ENCODE results near the gene MBOAT1. TPM values are rescaled to one million over a fixed set of nuclear protein-coding genes. Genes with fewer than 3 reads are reported as not detected.

Gene MBOAT1
- total RNA-seq, 2 experiments from 2014 or later, result not detected

GRCh38 chr6:20235041-20235440 is 22.8 kb upstream of the MBOAT1 start:
- Histone ChIP-seq H2AFZ (ENCODE audit: low read length) (no peak overlapping the region), H3K79me2 (ENCODE audit: insufficient read depth, low read depth, low read length) (no peaks in the 10 kb centered on the region), H4K20me1 (ENCODE audit: insufficient read depth, low read length) (no peaks in the 10 kb centered on the region), H3K4me1 (ENCODE audit: insufficient read depth, low read length, poor library complexity, severe bottlenecking) (no peaks in the 10 kb centered on the region), H3K36me3 (ENCODE audit: insufficient read depth, low read length) (no peaks in the 10 kb centered on the region), H3K4me3 (ENCODE audit: low read depth, low read length, poor library complexity, severe bottlenecking) (no peak overlapping the region), H3K4me2 (ENCODE audit: low read length) (no peak overlapping the region), H3K27ac (ENCODE audit: low read depth, low read length, poor library complexity, severe bottlenecking) (no peak overlapping the region), H3K9me3 (ENCODE audit: low read length) (no peaks in the 10 kb centered on the region), H3K9me2 (ENCODE audit: insufficient read depth, low read length) (no peaks in the 10 kb centered on the region)
- CTCF ChIA-PET (ENCODE audit: unreplicated experiment), result no interaction called here
- POLR2A ChIA-PET, result interaction anchor here (1.1 kb wide), 1 partner anchor 28 kb away, joined by 5 read pairs; no protein-coding TSS in a partner anchor
- intact Hi-C loops (cut with micrococcal nuclease; ENCODE audit: unreplicated experiment), result no loop called here
- TF ChIP-seq CTCF (conservative IDR thresholded peaks at IDR 0.05; ENCODE audit: low read length) (no peak), EZH2phosphoT487 (IDR thresholded peaks at IDR 0.05; ENCODE audit: borderline replicate concordance, low read depth, low read length) (no peak)
- BruUV-seq (replicated peaks), result no TSS peak
- DNase-seq (ENCODE audit: low spot score), result no peak

GRCh38 chr6:20234136-20234535 is 21.9 kb upstream of the MBOAT1 start:
- BruUV-seq (replicated peaks), result no TSS peak
- H3K4me2 ChIP-seq (ENCODE audit: low read length), result no peak overlapping the region
- ChIA-PET CTCF (ENCODE audit: unreplicated experiment) (no interaction called here), POLR2A (interaction anchor here (1.1 to 1.2 kb wide), 2 partner anchors 9 to 29 kb away, joined by 3 to 5 read pairs; no protein-coding TSS in a partner anchor)
- no peaks in the 10 kb centered on the region for H3K79me2 ChIP-seq (ENCODE audit: insufficient read depth, low read depth, low read length)
- intact Hi-C loops (cut with micrococcal nuclease; ENCODE audit: unreplicated experiment), result no loop called here
- H3K9me2 ChIP-seq (ENCODE audit: insufficient read depth, low read length), result no peaks in the 10 kb centered on the region
- H3K4me1 ChIP-seq (ENCODE audit: insufficient read depth, low read length, poor library complexity, severe bottlenecking), result no peaks in the 10 kb centered on the region
- no peaks in the 10 kb centered on the region for H3K36me3 ChIP-seq (ENCODE audit: insufficient read depth, low read length)
- TF ChIP-seq CTCF (conservative IDR thresholded peaks at IDR 0.05; ENCODE audit: low read length) (no peak), EZH2phosphoT487 (IDR thresholded peaks at IDR 0.05; ENCODE audit: borderline replicate concordance, low read depth, low read length) (no peak)
- no peak overlapping the region for H2AFZ ChIP-seq (ENCODE audit: low read length)
- no peak overlapping the region for H3K4me3 ChIP-seq (ENCODE audit: low read depth, low read length, poor library complexity, severe bottlenecking)
- DNase-seq (ENCODE audit: low spot score), result no peak
- no peaks in the 10 kb centered on the region for H3K9me3 ChIP-seq (ENCODE audit: low read length)
- no peak overlapping the region for H3K27ac ChIP-seq (ENCODE audit: low read depth, low read length, poor library complexity, severe bottlenecking)
- H4K20me1 ChIP-seq (ENCODE audit: insufficient read depth, low read length), result no peaks in the 10 kb centered on the region

- CTCF ChIA-PET (ENCODE audit: unreplicated experiment), result no interaction called here
- Histone ChIP-seq H3K36me3 (ENCODE audit: insufficient read depth, low read length) (no peaks in the 10 kb centered on the region), H3K4me2 (ENCODE audit: low read length) (no peak overlapping the region), H3K27ac (ENCODE audit: low read depth, low read length, poor library complexity, severe bottlenecking) (no peak overlapping the region), H3K9me2 (ENCODE audit: insufficient read depth, low read length) (no peaks in the 10 kb centered on the region), H4K20me1 (ENCODE audit: insufficient read depth, low read length) (no peaks in the 10 kb centered on the region), H2AFZ (ENCODE audit: low read length) (no peak overlapping the region), H3K9me3 (ENCODE audit: low read length) (no peaks in the 10 kb centered on the region), H3K4me3 (ENCODE audit: low read depth, low read length, poor library complexity, severe bottlenecking) (no peak overlapping the region), H3K79me2 (ENCODE audit: insufficient read depth, low read depth, low read length) (no peaks in the 10 kb centered on the region), H3K4me1 (ENCODE audit: insufficient read depth, low read length, poor library complexity, severe bottlenecking) (no peaks in the 10 kb centered on the region)
- intact Hi-C loops (cut with micrococcal nuclease; ENCODE audit: unreplicated experiment), result no loop called here
- POLR2A ChIA-PET, result interaction anchor here (1.2 kb wide), 1 partner anchor 10 kb away, joined by 3 read pairs; no protein-coding TSS in a partner anchor
- no peak for DNase-seq (ENCODE audit: low spot score)
- BruUV-seq (replicated peaks), result no TSS peak
- TF ChIP-seq CTCF (conservative IDR thresholded peaks at IDR 0.05; ENCODE audit: low read length) (no peak), EZH2phosphoT487 (IDR thresholded peaks at IDR 0.05; ENCODE audit: borderline replicate concordance, low read depth, low read length) (no peak)
Measured at GRCh38 chr6:20233007-20233730, 20.9 kb upstream of the MBOAT1 start.
